Liver (tissue), 9 donors: ENCODE data around the gene GPR157. TPM values are rescaled to one million over a fixed set of nuclear protein-coding genes. Genes with fewer than 3 reads are reported as not detected.

ENCODE experiments used
- DNase-seq: peaks from one replicate; pipeline ENCODE4 v3.0.0-alpha.2; 2017; ENCODE audit warnings: low spot score
- H3K27ac ChIP-seq, 2 donors: one replicate each; pipeline ENCODE4 v1.7.0; 2013; ENCODE audit warnings: inconsistent platforms in 2 of 2, low read length in 2 of 2, control low read depth in 1 of 2, low read depth in 1 of 2, mild to moderate bottlenecking in 1 of 2
- H3K27me3 ChIP-seq, 4 donors: one replicate each; pipeline versions ENCODE4 v1.6.1 to v1.7.0; 2013; ENCODE audit warnings: low read length in 3 of 4, inconsistent platforms in 1 of 4, mild to moderate bottlenecking in 1 of 4, moderate library complexity in 1 of 4; ENCODE audit not compliant: control insufficient read depth in 4 of 4, insufficient read depth in 4 of 4
- H3K36me3 ChIP-seq, 4 donors: one replicate each; pipeline versions ENCODE4 v1.6.1 to v1.7.0; 2013; ENCODE audit warnings: low read length in 3 of 4, mild to moderate bottlenecking in 3 of 4, low read depth in 1 of 4, moderate library complexity in 1 of 4; ENCODE audit not compliant: control insufficient read depth in 4 of 4, insufficient read depth in 3 of 4
- H3K4me1 ChIP-seq, 4 donors: one replicate each; pipeline versions ENCODE4 v1.6.1 to v1.7.0; 2013; ENCODE audit warnings: low read length in 3 of 4, mild to moderate bottlenecking in 3 of 4, moderate library complexity in 1 of 4; ENCODE audit not compliant: control insufficient read depth in 4 of 4, insufficient read depth in 4 of 4
- H3K4me3 ChIP-seq, 3 donors: one replicate each; pipeline versions ENCODE4 v1.6.1 to v1.7.0; 2013; ENCODE audit warnings: low read length in 3 of 3, control low read depth in 1 of 3, low read depth in 1 of 3, mild to moderate bottlenecking in 1 of 3
- H3K9ac ChIP-seq, 2 donors: one replicate each; pipeline ENCODE4 v1.7.0; 2013; ENCODE audit warnings: low read length in 2 of 2, mild to moderate bottlenecking in 2 of 2, moderate library complexity in 2 of 2, control low read depth in 1 of 2, low read depth in 1 of 2
- H3K9me3 ChIP-seq, 4 donors: one replicate each; pipeline versions ENCODE4 v1.6.1 to v1.7.0; 2013; ENCODE audit warnings: low read length in 3 of 4; ENCODE audit not compliant: control insufficient read depth in 4 of 4
- ATF3 ChIP-seq: IDR thresholded peaks from 2 replicates; pipeline ENCODE4 v1.6.1; 2016; ENCODE audit warnings: antibody characterized with exemption
- FOXA1 ChIP-seq: IDR thresholded peaks from 2 replicates; pipeline ENCODE4 v1.6.1; 2016; ENCODE audit warnings: antibody characterized with exemption
- FOXA2 ChIP-seq: IDR thresholded peaks from 2 replicates; pipeline ENCODE4 v1.6.1; 2016; ENCODE audit warnings: antibody characterized with exemption
- GABPA ChIP-seq, 2 donors: IDR thresholded peaks in 1 of 2; conservative IDR thresholded peaks in 1 of 2; 2 replicates each; pipeline ENCODE4 v1.6.1; 2016; ENCODE audit warnings: antibody characterized with exemption in 2 of 2, mild to moderate bottlenecking in 1 of 2, moderate library complexity in 1 of 2
- HNF4A ChIP-seq, 2 donors: conservative IDR thresholded peaks; 2 replicates each; pipeline ENCODE4 v1.6.1; 2016; ENCODE audit warnings: antibody characterized with exemption in 2 of 2, mild to moderate bottlenecking in 2 of 2
- HNF4G ChIP-seq: IDR thresholded peaks from 2 replicates; pipeline ENCODE4 v1.6.1; 2016; ENCODE audit warnings: antibody characterized with exemption
- JUND ChIP-seq, 2 donors: IDR thresholded peaks; 2 replicates each; pipeline ENCODE4 v1.6.1; 2016; ENCODE audit warnings: antibody characterized with exemption in 2 of 2
- NR2F2 ChIP-seq: IDR thresholded peaks from 2 replicates; pipeline ENCODE4 v1.6.1; 2016; ENCODE audit warnings: antibody characterized with exemption
- RAD21 ChIP-seq, 2 donors: IDR thresholded peaks; 2 replicates each; pipeline ENCODE4 v1.6.1; 2016; ENCODE audit warnings: antibody characterized with exemption in 2 of 2, mild to moderate bottlenecking in 2 of 2
- RXRA ChIP-seq, 2 donors: IDR thresholded peaks; 2 replicates each; pipeline ENCODE4 v1.6.1; 2017 to 2018; ENCODE audit warnings: antibody characterized with exemption in 2 of 2, mild to moderate bottlenecking in 1 of 2
- TAF1 ChIP-seq: conservative IDR thresholded peaks from 2 replicates; pipeline ENCODE4 v1.6.1; 2016; ENCODE audit warnings: antibody characterized with exemption, mild to moderate bottlenecking
- ZBTB33 ChIP-seq: IDR thresholded peaks from 2 replicates; pipeline ENCODE4 v1.6.1; 2016; ENCODE audit warnings: antibody characterized with exemption
- WGBS: extraction: QIAGEN DNeasy Blood & Tissue Kit; methylation state at CpG from one replicate; pipeline ENCODE4 v1.1.7; 2013; 5-methylcytosine and 5-hydroxymethylcytosine counted together
- polyA plus RNA-seq, 2 donors: library from polyadenylated mRNA; stranded (reverse) in 1 of 2; unstranded in 1 of 2; fragments of 200-250 nt in 1 of 2; fragments of >200 nt in 1 of 2; fragmentation: Nextera tagmentation in 1 of 2; extraction: Ambion mirVana in 1 of 2; gene quantifications; one replicate each; pipeline versions ENCODE4 v1.2.1 to v1.2.3, GENCODE V29; 2013 to 2015
- total RNA-seq, 2 donors: library from RNA; depleted of rRNA; stranded (reverse); fragments of >200 nt; gene quantifications; one replicate each; pipeline ENCODE4 v1.2.3, GENCODE V29; 2014
- donor health status: healthy.
- donor health status: healthy.
- donor health status: healthy.
- donor health status: healthy.
- donor health status: healthy.

Gene GPR157
- total and polyA plus RNA-seq, 4 donors, result 1.3 to 7.0 (median 2.2) TPM

GRCh38 chr1:9120312-9120958 lies 8.5 kb downstream of the GPR157 start:
- H3K27me3 ChIP-seq, result no peaks in the 10 kb centered on the region
- H3K9me3 ChIP-seq, result no peaks in the 10 kb centered on the region
- 82% methylated on average over 9 of the region's 9 CpGs for WGBS
- no peak for DNase-seq
- H3K27ac ChIP-seq, result no peak overlapping the region
- no peak overlapping the region for H3K4me3 ChIP-seq
- H3K36me3 ChIP-seq, result peaks cover 0 to 2% (median 0%) of the 10 kb centered on the region in 4 donors
- no peak for TF ChIP-seq GABPA (IDR thresholded peaks at IDR 0.05 in 1 of 2, conservative IDR thresholded peaks at IDR 0.05 in 1 of 2)
- no peak for TF ChIP-seq HNF4A (conservative IDR thresholded peaks at IDR 0.05)
- TF ChIP-seq RXRA (IDR thresholded peaks at IDR 0.05), result no peak
- no peak overlapping the region for H3K9ac ChIP-seq
- no peaks in the 10 kb centered on the region for H3K4me1 ChIP-seq

- no peak for DNase-seq
- no peaks in the 10 kb centered on the region for H3K9me3 ChIP-seq
- H3K9ac ChIP-seq, result no peak overlapping the region
- 85% methylated on average over 9 of the region's 9 CpGs for WGBS
- no peaks in the 10 kb centered on the region for H3K27me3 ChIP-seq
- H3K36me3 ChIP-seq, result peaks cover 0 to 2% (median 0%) of the 10 kb centered on the region in 4 donors
- H3K4me1 ChIP-seq, result no peaks in the 10 kb centered on the region
- H3K27ac ChIP-seq, result no peak overlapping the region
- no peak overlapping the region for H3K4me3 ChIP-seq
- no peak for TF ChIP-seq TAF1
Observed at GRCh38 chr1:9119745-9120144, 9.2 kb downstream of the GPR157 start.

- Histone ChIP-seq H3K9me3 (no peaks in the 10 kb centered on the region), H3K4me1 (peaks cover 3 to 6% (median 4%) of the 10 kb centered on the region in 4 donors), H3K27me3 (no peaks in the 10 kb centered on the region), H3K4me3 (no peak overlapping the region), H3K27ac (no peak overlapping the region), H3K9ac (no peak overlapping the region), H3K36me3 (peaks cover 0 to 2% (median 0%) of the 10 kb centered on the region in 4 donors)
- TF ChIP-seq FOXA2 (no peak), FOXA1 (no peak), NR2F2 (no peak), HNF4G (no peak), RAD21 (IDR thresholded peaks at IDR 0.05) (no peak), GABPA (IDR thresholded peaks at IDR 0.05 in 1 of 2, conservative IDR thresholded peaks at IDR 0.05 in 1 of 2) (no peak)
- 76% methylated on average over 7 of the region's 7 CpGs for WGBS
- DNase-seq, result no peak
Observed at GRCh38 chr1:9118186-9118585, 10.7 kb downstream of the GPR157 start.

GRCh38 chr1:9115351-9116205 lies 13.3 kb downstream of the GPR157 start:
- H3K4me1 ChIP-seq, result peaks cover 7 to 12% (median 10%) of the 10 kb centered on the region in 4 donors
- H3K27ac ChIP-seq, result peak overlapping the region in 1 of 2 donors; percentile 31
- TF ChIP-seq FOXA1 (no peak), ATF3 (no peak), ZBTB33 (no peak), FOXA2 (no peak), JUND (IDR thresholded peaks at IDR 0.05) (no peak)
- H3K9me3 ChIP-seq, result no peaks in the 10 kb centered on the region
- H3K4me3 ChIP-seq, result no peak overlapping the region
- H3K27me3 ChIP-seq, result no peaks in the 10 kb centered on the region
- peaks cover 0 to 2% (median 0%) of the 10 kb centered on the region in 4 donors for H3K36me3 ChIP-seq
- no peak for DNase-seq
- 82% methylated on average over 5 of the region's 5 CpGs for WGBS
- no peak overlapping the region for H3K9ac ChIP-seq
